COLO829 (cell line): ENCODE results near the gene CUX1.
"Not testable (repeated sequence)": the region's sequence is repeated elsewhere in the genome, so short reads cannot be mapped to it uniquely, and the experiment has no call there.

Source experiments
- DNase-seq: peaks from one replicate; pipeline ENCODE4 v3.0.0; 2012; ENCODE audit warnings: low spot score

The CUX1 gene

GRCh38 chr7:101869901-101870290 lies 52.5 kb downstream of the CUX1 start:
- no peak for DNase-seq

- DNase-seq, result no peak
Observed at GRCh38 chr7:101870361-101871062, 53.1 kb downstream of the CUX1 start.

- DNase-seq, result no peak
Observed at GRCh38 chr7:101871351-101871750, 53.9 kb downstream of the CUX1 start.

- DNase-seq, result no peak
Observed at GRCh38 chr7:101874028-101874427, 56.6 kb downstream of the CUX1 start.

- no peak for DNase-seq
Observed at GRCh38 chr7:101875283-101875846, 57.9 kb downstream of the CUX1 start.

- DNase-seq, result no peak
Observed at GRCh38 chr7:101877882-101878591, 60.6 kb downstream of the CUX1 start.

GRCh38 chr7:101878938-101879337 lies 61.5 kb downstream of the CUX1 start:
- DNase-seq, result no peak

- no peak for DNase-seq
Observed at GRCh38 chr7:101879565-101879964, 62.1 kb downstream of the CUX1 start.

GRCh38 chr7:101880282-101881054 lies 63.0 kb downstream of the CUX1 start:
- no peak for DNase-seq

GRCh38 chr7:101882005-101882421 lies 64.6 kb downstream of the CUX1 start:
- DNase-seq, result no peak

- DNase-seq, result peak; percentile 96
Observed at GRCh38 chr7:101882595-101883564, 65.5 kb downstream of the CUX1 start.

GRCh38 chr7:101884671-101885596 lies 67.5 kb downstream of the CUX1 start:
- DNase-seq, result no peak

- no peak for DNase-seq
Observed at GRCh38 chr7:101885597-101885955, 68.2 kb downstream of the CUX1 start.

GRCh38 chr7:101887352-101887751 lies 69.9 kb downstream of the CUX1 start:
- DNase-seq, result not testable (repeated sequence)

- DNase-seq, result not testable (repeated sequence)
Observed at GRCh38 chr7:101888564-101888963, 71.1 kb downstream of the CUX1 start.

- DNase-seq, result no peak
Observed at GRCh38 chr7:101890749-101891523, 73.5 kb downstream of the CUX1 start.

- no peak for DNase-seq
Observed at GRCh38 chr7:101891936-101892640, 74.7 kb downstream of the CUX1 start.

- DNase-seq, result no peak
Observed at GRCh38 chr7:101893341-101894082, 76.1 kb downstream of the CUX1 start.
